ENCODE results near the gene RBCK1. TPM values are rescaled to one million over a fixed set of nuclear protein-coding genes. Genes with fewer than 3 reads are reported as not detected.

RBCK1 gene
- total and polyA plus RNA-seq, 9 of the 15 experiments (the other 6 are each of a cell fraction or from before 2014, with no cell fraction given): 5.9 to 59.3 (median 26.5) TPM

- no peak for TF ChIP-seq HINFP (tag; conservative IDR thresholded peaks at IDR 0.05; ENCODE audit: low read depth)
- TF ChIP-seq NELFE (IDR thresholded peaks at IDR 0.05; ENCODE audit: insufficient read depth, insufficient read length): no peak
- TF ChIP-seq ARNT (IDR thresholded peaks at IDR 0.05): no peak
- TF ChIP-seq IRF2 (CRISPR knock-in tag; IDR thresholded peaks at IDR 0.05): no peak
- TF ChIP-seq POLR2A (conservative IDR thresholded peaks at IDR 0.05): peak; percentile 82
- TF ChIP-seq SNAPC5 (CRISPR knock-in tag; IDR thresholded peaks at IDR 0.05): no peak
- no peak for TF ChIP-seq TRIM28 (IDR thresholded peaks at IDR 0.05)
- peak; percentile 1; the same call in 1 of the 2 replicates for TF ChIP-seq USF2 (CRISPR knock-in tag; IDR thresholded peaks at IDR 0.05)
- TF ChIP-seq ARHGAP35 (IDR thresholded peaks at IDR 0.05; ENCODE audit: partially characterized antibody): no peak
- TF ChIP-seq KLF13 (tag; IDR thresholded peaks at IDR 0.05; ENCODE audit: borderline replicate concordance, low read depth): no peak
- TF ChIP-seq ZNF655 (CRISPR knock-in tag; IDR thresholded peaks at IDR 0.05): no peak
- no peak for TF ChIP-seq MTA1 (IDR thresholded peaks at IDR 0.05; ENCODE audit: borderline replicate concordance)
- TF ChIP-seq ZZZ3 (IDR thresholded peaks at IDR 0.05): no peak
- TF ChIP-seq ATF1 (CRISPR knock-in tag; IDR thresholded peaks at IDR 0.05): no peak
- no peak for TF ChIP-seq ATF1 (tag; IDR thresholded peaks at IDR 0.05)
- TF ChIP-seq POLR2AphosphoS2 (IDR thresholded peaks at IDR 0.05; ENCODE audit: low read length): peak; percentile 91; the same call in 1 of the 2 replicates
- TF ChIP-seq GABPB2 (CRISPR knock-in tag; conservative IDR thresholded peaks at IDR 0.05): peak; percentile 82
These were observed 26.4 kb upstream of the RBCK1 start (continued) for GRCh38 chr20:381581-382290.
